Endothelial cell of hepatic sinusoid (primary cell): ENCODE measurements around the gene DNM2.
"Not testable (repeated sequence)": the region's sequence is repeated elsewhere in the genome, so short reads cannot be mapped to it uniquely, and the experiment has no call there.

Experiments
- in situ Hi-C: cut with HindIII; loops from 2 replicates; pipeline ENCODE4 v1.10.0; 2017; ENCODE audit warnings: low sequenced_read_pairs

Gene DNM2

GRCh38 chr19:10717356-10718204 lies at the start of gene DNM2:
Gene DNM2, plus strand, starts transcription at chr19:10718079. Its CDS starts 164 bp downstream, at chr19:10718243.
- in situ Hi-C loops, result no loop called here

DNA sequence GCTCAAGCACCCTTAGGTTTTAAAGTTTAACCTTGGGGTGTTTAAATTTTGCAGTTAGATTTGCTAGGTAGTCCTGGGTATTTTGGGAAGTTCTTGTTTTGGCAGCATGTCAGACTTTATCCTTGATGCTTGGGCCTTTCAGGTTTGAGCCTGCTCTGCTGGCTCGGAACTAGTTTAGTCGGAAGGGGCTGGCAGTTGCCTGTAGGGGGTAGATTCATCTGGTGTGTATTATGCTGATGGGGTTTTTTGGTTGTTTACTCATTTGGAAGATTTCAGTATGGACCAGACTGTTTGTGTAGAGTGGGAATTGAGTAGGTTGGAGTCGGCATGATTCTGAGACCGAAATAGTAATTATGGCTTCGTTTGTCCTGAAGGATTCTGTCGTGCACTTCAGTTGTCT lies 48.6 kb upstream of the DNM2 start:
- in situ Hi-C loops, result no loop called here

DNA sequence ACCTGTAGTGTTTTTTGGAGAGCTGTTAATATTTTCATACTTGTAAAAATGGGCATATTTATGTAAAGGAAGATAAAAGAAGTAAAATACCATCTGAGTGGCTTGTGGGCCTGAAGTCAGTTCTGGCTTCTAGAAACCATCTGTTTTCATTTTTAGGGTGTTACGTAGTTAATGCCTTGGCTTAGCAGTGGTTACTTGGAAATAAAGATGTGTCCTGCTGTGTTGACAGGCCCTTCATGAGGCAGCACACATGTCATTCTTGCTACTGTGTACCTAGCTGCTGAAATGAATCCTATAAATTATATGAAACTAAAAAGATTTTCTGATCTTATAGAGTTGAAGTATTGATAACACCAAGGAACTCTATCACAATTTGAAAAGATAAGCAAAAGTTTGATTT lies 47.7 kb upstream of the DNM2 start:
- in situ Hi-C loops, result no loop called here

DNA sequence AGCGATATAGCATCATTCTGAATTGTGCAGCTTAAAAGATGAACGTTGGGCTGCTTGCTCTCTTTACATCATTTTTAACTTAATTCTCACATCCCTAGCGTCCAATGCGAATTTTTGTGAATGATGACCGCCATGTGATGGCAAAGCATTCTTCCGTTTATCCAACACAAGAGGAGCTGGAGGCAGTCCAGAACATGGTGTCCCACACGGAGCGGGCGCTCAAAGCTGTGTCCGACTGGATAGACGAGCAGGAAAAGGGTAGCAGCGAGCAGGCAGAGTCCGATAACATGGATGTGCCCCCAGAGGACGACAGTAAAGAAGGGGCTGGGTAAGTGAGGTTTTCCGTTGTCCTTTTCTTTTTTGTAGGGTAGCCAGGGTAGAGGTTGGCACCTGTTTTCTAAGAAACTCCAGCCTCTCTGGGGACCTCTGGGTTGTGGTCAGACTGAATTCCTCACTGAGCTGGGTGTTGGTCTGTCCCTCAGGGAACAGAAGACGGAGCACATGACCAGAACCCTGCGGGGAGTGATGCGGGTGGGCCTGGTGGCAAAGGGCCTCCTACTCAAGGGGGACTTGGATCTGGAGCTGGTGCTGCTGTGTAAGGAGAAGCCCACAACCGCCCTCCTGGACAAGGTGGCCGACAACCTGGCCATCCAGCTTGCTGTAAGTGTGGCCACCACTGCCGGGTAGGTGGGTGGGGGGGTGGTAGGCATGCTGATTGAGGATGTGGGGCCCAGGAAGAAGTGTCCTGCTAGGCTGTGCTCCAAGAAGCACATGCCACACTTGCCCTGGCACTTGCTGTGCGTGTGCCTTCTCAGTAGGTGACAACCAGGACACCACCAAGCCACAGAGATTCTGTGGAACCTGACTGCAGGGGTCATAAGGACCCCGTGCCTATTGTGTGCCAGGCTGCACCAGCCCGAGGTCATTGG lies 46.7 kb upstream of the DNM2 start:
- in situ Hi-C loops, result no loop called here

DNA sequence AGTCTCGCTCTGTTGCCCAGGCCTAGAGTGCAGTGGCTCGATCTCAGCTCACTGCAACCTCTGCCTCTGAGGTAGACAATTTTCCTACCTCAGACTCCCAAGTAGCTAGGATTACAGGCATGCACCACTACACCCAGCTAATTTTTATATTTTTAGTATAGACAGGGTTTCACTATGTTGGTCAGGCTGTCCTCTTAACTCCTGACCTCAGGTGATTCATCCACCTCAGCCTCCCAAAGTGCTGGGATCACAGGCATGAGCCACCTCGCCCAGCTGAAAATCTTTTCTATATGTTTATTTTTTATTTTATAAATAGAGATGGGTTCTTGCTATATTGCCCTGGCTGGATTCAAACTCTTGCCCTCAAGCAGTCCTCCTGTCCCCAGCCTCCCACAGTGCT lies 46.0 kb upstream of the DNM2 start:
- in situ Hi-C loops, result not testable (repeated sequence)

DNA sequence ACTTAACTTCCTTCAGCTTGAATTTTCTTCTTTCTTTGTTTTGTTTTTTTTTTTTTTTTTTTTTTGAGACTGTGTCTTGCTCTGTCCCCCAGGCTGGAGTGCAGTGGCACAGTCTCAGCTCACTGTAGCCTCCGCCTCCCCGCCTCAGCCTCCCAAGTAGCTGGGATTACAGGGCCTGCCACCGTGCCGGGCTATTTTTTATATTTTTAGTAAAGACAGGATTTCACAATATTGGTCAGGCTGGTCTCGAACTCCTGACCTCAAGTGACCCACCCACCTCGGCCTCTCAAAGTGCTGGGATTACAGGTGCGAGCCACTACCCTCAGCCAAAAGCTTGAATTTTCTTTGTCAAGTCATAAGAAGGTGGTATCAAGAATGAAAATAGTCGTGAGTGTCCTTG lies 42.7 kb upstream of the DNM2 start:
- in situ Hi-C loops, result not testable (repeated sequence)

DNA sequence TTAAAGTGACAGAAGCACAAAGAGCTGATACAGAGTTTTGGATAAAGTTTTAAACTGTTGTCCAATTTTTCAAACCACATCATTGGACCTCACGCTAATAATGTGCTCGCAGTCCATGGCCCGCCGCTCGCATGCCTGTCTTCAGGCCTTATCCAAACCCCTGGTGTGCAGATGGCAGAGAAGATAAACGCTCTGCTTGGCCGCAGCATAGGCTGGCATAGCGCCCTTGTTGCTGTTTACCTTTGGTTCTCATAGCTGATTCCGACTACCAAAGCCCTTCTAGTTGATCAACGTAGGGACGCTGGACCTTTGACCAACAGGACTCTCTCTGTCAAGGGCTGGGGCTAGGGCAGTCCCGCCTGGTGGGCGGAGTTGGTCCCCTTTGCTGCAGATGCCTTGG lies 40.1 kb upstream of the DNM2 start:
- in situ Hi-C loops, result no loop called here

- in situ Hi-C loops, result no loop called here
Measured at GRCh38 chr19:10678813-10679212, 39.1 kb upstream of the DNM2 start.

DNA sequence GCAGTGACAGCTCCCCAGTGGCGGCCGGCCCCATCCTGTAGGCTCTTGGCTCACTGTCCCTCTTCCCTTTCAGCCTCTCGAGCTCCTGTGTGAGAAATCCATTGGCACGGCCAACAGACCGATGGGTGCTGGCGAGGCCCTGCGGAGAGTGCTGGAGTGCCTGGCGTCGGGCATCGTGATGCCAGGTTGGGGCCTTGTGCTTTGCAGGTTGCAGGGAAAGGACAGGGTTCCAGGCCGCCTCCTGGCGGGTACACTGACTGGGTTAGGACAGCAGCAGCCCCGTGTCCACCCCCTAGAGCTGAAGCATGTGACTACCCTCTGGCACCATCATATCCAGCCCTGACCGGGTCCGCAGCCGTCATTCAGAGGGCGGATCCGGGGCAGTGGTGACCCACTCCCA lies 38.1 kb upstream of the DNM2 start:
- in situ Hi-C loops, result no loop called here

DNA sequence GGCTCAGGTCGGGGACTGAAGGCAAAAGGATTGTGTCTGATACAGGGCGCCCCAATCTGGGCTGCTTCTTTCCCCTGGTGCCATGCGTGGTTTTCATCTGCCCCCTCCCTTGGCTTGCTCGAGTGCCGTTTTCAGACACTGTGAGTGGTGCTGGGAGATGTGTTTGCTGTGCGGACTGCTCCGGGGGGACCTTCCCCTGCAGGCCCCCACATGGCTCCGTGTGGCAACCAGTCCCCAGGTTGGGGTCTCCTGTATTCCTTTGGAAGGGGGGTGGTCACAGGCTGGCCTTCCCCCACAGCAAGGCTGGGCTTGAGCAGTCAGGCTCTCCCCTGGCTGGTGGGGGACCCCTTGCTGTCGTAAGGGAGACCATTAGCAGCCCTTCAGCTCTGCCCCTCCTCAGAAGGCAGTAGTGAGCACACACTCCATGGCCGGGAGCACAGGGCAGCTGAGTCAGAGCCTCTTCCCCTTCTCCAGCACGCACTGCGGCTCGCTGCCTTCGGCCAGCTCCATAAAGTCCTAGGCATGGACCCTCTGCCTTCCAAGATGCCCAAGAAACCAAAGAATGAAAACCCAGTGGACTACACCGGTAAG lies 37.2 kb upstream of the DNM2 start:
- in situ Hi-C loops, result no loop called here

DNA sequence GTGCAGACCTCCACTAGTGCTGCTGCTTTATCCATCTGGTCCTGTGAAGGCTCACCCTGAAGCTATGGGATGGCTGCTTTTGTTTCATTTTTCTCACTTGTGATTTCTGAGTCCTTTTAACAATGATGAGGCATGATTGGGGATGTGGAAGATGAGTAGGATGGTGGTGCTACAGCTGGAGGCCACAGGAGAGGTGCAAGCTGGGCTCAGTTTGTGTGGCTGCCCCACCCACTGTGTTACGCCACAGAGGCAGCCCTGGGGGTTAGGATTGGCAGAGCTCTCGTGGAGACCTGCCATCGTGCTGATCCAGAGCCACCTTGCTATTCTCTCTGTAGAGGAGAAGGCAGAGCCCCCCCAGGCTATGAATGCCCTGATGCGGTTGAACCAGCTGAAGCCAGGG lies 36.2 kb upstream of the DNM2 start:
- in situ Hi-C loops, result no loop called here

- in situ Hi-C loops, result no loop called here
Measured at GRCh38 chr19:10682397-10683063, 35.3 kb upstream of the DNM2 start.

- in situ Hi-C loops, result no loop called here
Measured at GRCh38 chr19:10683064-10683426, 34.8 kb upstream of the DNM2 start.

DNA sequence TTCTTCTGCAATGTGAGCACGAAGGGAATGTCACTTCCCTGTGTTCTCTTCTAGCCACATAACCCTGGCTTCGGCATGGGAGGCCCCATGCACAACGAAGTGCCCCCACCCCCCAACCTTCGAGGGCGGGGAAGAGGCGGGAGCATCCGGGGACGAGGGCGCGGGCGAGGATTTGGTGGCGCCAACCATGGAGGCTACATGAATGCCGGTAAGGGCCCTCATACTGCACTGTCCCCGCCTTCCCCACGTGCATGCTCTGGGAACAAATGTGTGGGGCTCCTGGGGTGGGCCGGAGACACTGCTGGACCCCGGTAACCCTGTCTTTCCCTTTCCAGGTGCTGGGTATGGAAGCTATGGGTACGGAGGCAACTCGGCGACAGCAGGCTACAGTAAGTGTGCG lies 34.3 kb upstream of the DNM2 start:
- in situ Hi-C loops, result no loop called here

- in situ Hi-C loops, result no loop called here
Measured at GRCh38 chr19:10685210-10685609, 32.7 kb upstream of the DNM2 start.

DNA sequence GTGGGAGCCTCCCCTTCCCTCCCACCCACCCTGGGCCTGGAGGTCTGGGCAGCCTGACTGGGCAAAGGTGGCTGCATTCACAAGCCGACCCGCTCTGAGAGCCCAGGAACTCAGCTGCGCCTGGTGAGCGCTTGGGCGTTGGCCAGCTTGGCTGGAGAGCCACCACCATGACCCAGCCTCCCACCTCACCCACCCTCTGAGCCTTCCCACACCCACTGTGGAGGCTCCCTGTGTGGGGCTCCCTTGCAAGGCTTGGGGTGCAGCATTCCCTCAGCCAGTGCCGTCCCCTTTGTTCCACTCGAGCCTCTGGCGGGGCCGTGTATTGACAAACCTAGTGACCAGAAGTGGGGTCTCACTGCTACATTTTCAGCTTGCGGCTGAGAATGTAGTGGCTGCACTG lies 31.7 kb upstream of the DNM2 start:
- in situ Hi-C loops, result no loop called here

GRCh38 chr19:10686661-10687517 lies 31.0 kb upstream of the DNM2 start:
- in situ Hi-C loops, result no loop called here

DNA sequence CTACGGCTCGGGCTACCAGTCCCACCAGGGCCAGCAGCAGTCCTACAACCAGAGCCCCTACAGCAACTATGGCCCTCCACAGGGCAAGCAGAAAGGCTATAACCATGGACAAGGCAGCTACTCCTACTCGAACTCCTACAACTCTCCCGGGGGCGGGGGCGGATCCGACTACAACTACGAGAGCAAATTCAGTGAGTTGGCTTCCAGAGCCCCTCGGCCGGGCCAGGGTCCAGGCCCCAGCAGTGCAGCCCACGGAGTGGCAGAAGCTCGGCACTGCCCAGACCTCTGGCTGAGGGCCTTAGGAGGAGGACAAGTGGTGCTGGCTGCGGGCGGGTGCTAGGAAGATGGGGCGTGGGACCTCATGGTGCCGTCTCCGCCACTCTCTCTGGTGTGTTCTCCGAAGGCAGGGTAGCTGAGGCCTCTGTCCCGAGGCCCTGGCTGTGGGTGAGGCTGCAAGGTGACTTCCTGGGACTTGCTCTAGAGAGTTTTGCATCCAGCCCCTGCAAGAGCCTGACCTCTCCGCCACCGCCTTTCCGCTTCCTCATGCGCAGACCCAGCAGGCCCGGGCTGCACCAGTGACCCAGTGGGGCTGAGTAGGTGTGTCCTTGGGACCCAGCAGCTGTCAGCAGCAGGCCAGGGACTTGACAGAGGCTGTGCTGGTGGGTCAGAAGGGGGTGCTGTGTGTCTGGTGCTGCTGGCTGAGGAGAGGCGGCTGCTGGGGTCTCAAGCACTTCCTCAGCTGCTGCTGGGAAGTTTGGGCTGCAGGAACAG lies 30.2 kb upstream of the DNM2 start:
- in situ Hi-C loops, result no loop called here

- in situ Hi-C loops, result no loop called here
Measured at GRCh38 chr19:10688545-10689280, 29.2 kb upstream of the DNM2 start.
